Testis (tissue), 3 donors: ENCODE results near the gene DKK3. TPM values are rescaled to one million over a fixed set of nuclear protein-coding genes. Genes with fewer than 3 reads are reported as not detected.

Experiments
- DNase-seq: peaks from one replicate; pipeline ENCODE4 v3.0.0-alpha.2; 2019
- H3K27ac ChIP-seq, 2 donors: fragments of 200-600 bp; sonication (generic); one replicate each; pipeline ENCODE4 v1.5.1; 2019
- H3K27me3 ChIP-seq: fragments of 200-600 bp; sonication (generic); one replicate; pipeline ENCODE4 v1.5.1; 2019
- H3K36me3 ChIP-seq: fragments of 200-600 bp; sonication (generic); one replicate; pipeline ENCODE4 v1.5.1; 2017; ENCODE audit warnings: low read depth; ENCODE audit errors: missing control alignments
- H3K4me1 ChIP-seq: fragments of 200-600 bp; sonication (generic); one replicate; pipeline ENCODE4 v1.5.1; 2019
- H3K4me3 ChIP-seq, 2 donors: fragments of 200-600 bp; sonication (generic); one replicate each; pipeline ENCODE4 v1.5.1; 2017 to 2019
- H3K9me3 ChIP-seq: fragments of 200-600 bp; sonication (generic); one replicate; pipeline ENCODE4 v1.5.1; 2017
- POLR2A ChIP-seq: fragments of 450-650 bp; IDR thresholded peaks from one replicate; pipeline ENCODE4 v1.6.1; 2017; ENCODE audit warnings: antibody characterized with exemption, mild to moderate bottlenecking, moderate library complexity
- WGBS, 2 donors: methylation state at CpG; one replicate each; pipeline ENCODE4 v1.1.5; 2018; 5-methylcytosine and 5-hydroxymethylcytosine counted together
- intact Hi-C: fragments of 100-400 bp; cut with DNase I; formaldehyde crosslinking; loops from one replicate; pipeline ENCODE4 v1.15.1; 2023; ENCODE audit warnings: low total_unique reads
- polyA plus RNA-seq: library from polyadenylated mRNA; stranded (reverse); fragments of 350-450 nt; fragmentation: Illumina TruSeq; extraction: RNeasy Lipid Tissue Mini Kit (QIAGEN cat#74804); gene quantifications from one replicate; pipeline ENCODE4 v1.2.3, GENCODE V29; 2014; ENCODE audit warnings: low read depth, low replicate concordance; ENCODE audit not compliant: insufficient read depth
- total RNA-seq, 2 donors: library from RNA; depleted of rRNA; stranded (reverse); fragments of >200 nt; gene quantifications; one replicate each; pipeline ENCODE4 v1.2.3, GENCODE V29; 2016
- TF ChIP-seq, protein P1 (sequence below), 3 experiments: fragments of 450-650 bp in 2 of 3; fragments of 200-600 bp in 1 of 3; sonication (generic) in 1 of 3; IDR thresholded peaks; one replicate each; pipeline ENCODE4 v1.5.1; 2016 to 2019; ENCODE audit warnings: antibody characterized with exemption in 3 of 3, mild to moderate bottlenecking in 2 of 3, moderate library complexity in 1 of 3

DKK3 gene
- total and polyA plus RNA-seq, 3 donors from 2014 or later: 185 to 392 (median 236) TPM

DNA sequence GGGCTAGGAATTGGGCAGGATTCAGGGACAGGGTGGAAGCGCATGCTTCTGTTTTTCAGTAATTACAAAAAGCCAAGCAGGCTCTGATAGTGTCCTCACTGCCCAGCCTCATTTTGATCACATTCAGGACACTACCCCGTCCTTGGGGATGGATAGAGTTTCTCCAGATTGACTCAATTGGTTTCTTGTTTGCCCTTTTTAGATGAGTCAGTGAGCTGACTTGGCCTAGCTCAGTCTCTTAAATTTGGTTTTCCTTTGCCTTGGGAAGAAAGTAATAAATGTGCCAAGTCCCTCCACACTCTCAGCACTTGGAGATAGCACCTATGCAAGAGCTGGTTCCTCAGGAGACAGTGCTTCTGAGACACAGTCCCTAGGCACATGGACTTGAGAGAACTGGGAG is 25.5 kb downstream of the DKK3 start:
- H3K4me3 ChIP-seq: no peak overlapping the region
- 84 to 95% methylated on average over 2 of the region's 2 CpGs for WGBS, 2 donors
- no peaks in the 10 kb centered on the region for H3K9me3 ChIP-seq
- no peak overlapping the region for H3K27ac ChIP-seq
- DNase-seq: no peak
- H3K4me1 ChIP-seq: peaks cover 23% of the 10 kb centered on the region
- H3K27me3 ChIP-seq: no peaks in the 10 kb centered on the region
- no peaks in the 10 kb centered on the region for H3K36me3 ChIP-seq
- intact Hi-C loops: no loop called here
- TF ChIP-seq POLR2A: no peak
- TF ChIP-seq, protein P1, sequence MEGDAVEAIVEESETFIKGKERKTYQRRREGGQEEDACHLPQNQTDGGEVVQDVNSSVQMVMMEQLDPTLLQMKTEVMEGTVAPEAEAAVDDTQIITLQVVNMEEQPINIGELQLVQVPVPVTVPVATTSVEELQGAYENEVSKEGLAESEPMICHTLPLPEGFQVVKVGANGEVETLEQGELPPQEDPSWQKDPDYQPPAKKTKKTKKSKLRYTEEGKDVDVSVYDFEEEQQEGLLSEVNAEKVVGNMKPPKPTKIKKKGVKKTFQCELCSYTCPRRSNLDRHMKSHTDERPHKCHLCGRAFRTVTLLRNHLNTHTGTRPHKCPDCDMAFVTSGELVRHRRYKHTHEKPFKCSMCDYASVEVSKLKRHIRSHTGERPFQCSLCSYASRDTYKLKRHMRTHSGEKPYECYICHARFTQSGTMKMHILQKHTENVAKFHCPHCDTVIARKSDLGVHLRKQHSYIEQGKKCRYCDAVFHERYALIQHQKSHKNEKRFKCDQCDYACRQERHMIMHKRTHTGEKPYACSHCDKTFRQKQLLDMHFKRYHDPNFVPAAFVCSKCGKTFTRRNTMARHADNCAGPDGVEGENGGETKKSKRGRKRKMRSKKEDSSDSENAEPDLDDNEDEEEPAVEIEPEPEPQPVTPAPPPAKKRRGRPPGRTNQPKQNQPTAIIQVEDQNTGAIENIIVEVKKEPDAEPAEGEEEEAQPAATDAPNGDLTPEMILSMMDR (IDR thresholded peaks at IDR 0.05): no peak

DNA sequence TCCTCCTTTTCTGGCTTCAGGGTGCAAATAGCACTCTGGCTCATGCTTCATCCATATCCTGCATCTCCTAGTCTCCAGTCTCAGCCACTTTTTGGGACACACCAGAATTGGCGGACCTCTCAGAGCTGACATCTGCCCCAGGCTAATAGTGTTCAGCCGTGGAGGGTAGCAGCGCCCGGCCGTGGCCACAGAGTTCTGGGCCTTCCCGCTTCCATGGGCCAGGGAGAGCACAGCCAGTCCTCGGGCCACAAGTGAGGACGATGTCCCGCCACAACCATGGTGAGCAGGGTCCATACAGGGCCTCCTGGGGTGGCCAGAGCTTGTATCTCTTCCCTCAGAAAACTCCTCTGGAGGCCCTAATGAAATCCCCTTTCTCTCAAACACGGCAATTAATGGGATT is 26.0 kb downstream of the DKK3 start:
- TF ChIP-seq, protein P1 (IDR thresholded peaks at IDR 0.05): no peak
- no peak for TF ChIP-seq POLR2A
- DNase-seq: no peak
- no peaks in the 10 kb centered on the region for H3K9me3 ChIP-seq
- intact Hi-C loops: no loop called here
- peaks cover 25% of the 10 kb centered on the region for H3K4me1 ChIP-seq
- H3K27me3 ChIP-seq: no peaks in the 10 kb centered on the region
- H3K27ac ChIP-seq: no peak overlapping the region
- H3K36me3 ChIP-seq: no peaks in the 10 kb centered on the region
- no peak overlapping the region for H3K4me3 ChIP-seq
- WGBS, 2 donors: 86 to 89% methylated on average over 5 to 10 of the region's 10 CpGs

DNA sequence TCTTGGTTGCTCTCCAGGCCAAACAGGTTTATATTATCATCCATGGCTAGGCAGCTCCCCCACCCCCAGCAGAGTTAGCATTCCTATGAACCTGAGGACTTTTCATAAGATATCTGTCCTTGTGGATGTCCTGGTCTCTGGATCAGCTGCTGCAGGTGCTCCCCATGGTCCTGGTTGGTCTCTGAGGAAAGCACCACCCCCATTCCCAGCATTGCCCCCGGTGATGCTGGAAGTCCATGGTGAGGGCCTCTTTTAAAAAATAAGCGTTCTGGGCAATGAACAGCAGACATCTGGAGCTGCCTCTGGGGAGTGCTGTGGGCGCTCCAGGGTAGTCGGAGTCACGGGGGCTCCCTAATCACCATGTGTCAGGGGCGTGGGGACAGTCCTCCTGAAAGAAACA is 26.6 kb downstream of the DKK3 start:
- 90 to 95% methylated on average over 6 of the region's 6 CpGs for WGBS, 2 donors
- no peak overlapping the region for H3K27ac ChIP-seq
- no peak for TF ChIP-seq POLR2A
- TF ChIP-seq, protein P1 (IDR thresholded peaks at IDR 0.05): no peak
- H3K4me1 ChIP-seq: peaks cover 31% of the 10 kb centered on the region
- H3K4me3 ChIP-seq: no peak overlapping the region
- intact Hi-C loops: no loop called here
- no peak for DNase-seq
- no peaks in the 10 kb centered on the region for H3K9me3 ChIP-seq
- no peaks in the 10 kb centered on the region for H3K27me3 ChIP-seq
- H3K36me3 ChIP-seq: no peaks in the 10 kb centered on the region

DNA sequence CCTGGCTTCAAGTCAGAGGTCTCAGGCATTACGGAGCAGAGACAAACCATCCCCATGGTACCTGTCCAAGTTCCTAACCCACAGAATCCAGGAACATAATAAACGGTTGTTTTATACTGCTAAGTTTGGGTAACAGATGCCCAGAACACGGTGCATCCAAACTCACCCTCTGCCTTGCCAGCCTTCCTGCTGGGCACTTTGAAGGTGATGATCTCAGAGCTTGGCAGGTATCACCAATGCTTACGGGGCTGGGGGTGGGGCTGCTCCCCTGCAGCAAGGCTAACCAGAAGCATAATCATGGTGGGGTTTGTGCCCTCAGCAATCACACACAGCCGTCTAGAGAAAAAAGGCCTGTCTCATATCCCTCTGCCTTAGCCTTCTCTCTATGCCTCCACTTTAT is 27.1 kb downstream of the DKK3 start:
- WGBS, 2 donors: 90 to 99% methylated on average over 4 to 5 of the region's 5 CpGs
- H3K4me1 ChIP-seq: peaks cover 36% of the 10 kb centered on the region
- H3K9me3 ChIP-seq: no peaks in the 10 kb centered on the region
- DNase-seq: no peak
- H3K27ac ChIP-seq: no peak overlapping the region
- TF ChIP-seq, protein P1 (IDR thresholded peaks at IDR 0.05): no peak
- no peak for TF ChIP-seq POLR2A
- H3K36me3 ChIP-seq: no peaks in the 10 kb centered on the region
- intact Hi-C loops: no loop called here
- H3K27me3 ChIP-seq: no peaks in the 10 kb centered on the region
- no peak overlapping the region for H3K4me3 ChIP-seq

DNA sequence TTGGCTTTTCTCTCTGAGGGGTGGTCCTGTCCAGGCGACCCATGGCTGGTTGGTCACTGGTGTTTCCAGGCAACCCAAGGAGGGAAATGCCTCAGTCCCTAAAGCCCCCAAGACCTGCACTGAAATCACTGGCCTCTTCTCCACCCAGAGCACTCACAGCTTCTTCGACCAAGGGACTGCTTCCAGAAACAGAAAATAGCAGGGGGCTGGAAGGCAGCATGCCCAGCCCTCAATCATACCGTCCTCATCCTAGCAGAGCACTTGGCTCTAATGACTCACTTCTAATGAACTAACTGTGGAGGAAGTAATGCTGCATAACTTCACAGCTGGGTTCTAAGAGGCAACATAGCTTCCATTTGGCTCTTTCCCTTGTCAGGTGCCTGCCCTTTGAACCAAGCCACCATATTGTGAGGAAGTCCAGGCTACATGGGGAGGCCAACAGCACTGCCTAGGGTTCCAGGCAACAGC is 27.6 kb downstream of the DKK3 start:
- WGBS, 2 donors: 85 to 99% methylated on average over 2 to 3 of the region's 3 CpGs
- Histone ChIP-seq H3K27ac (peak overlapping the region in 1 of 2 donors; percentile 65), H3K27me3 (no peaks in the 10 kb centered on the region), H3K36me3 (no peaks in the 10 kb centered on the region), H3K4me3 (no peak overlapping the region), H3K9me3 (no peaks in the 10 kb centered on the region), H3K4me1 (peaks cover 39% of the 10 kb centered on the region)
- no peak for DNase-seq
- TF ChIP-seq, protein P1 (IDR thresholded peaks at IDR 0.05): no peak
- no peak for TF ChIP-seq POLR2A
- intact Hi-C loops: no loop called here
